Activated CD4-positive, alpha-beta memory T cell treated with anti-CD3 and anti-CD28 coated beads for 36 hours (primary cell): Measurements from ENCODE around the gene ATP11A. TPM values are rescaled to one million over a fixed set of nuclear protein-coding genes. Genes with fewer than 3 reads are reported as not detected.
"Not testable (repeated sequence)": the region's sequence is repeated elsewhere in the genome, so short reads cannot be mapped to it uniquely, and the experiment has no call there.

Source experiments
- CTCF ChIA-PET: fragments of 350-600 bp; sonication (Branson Sonifier 250); formaldehyde crosslinking; loops from one replicate; lab custom pipeline; 2021; ENCODE audit warnings: antibody characterized with exemption, inconsistent platforms; lab: Charles Lee
- POLR2A ChIA-PET: fragments of 350-600 bp; sonication (Branson Sonifier 250); formaldehyde crosslinking; loops from one replicate; lab custom pipeline; 2021; ENCODE audit warnings: antibody characterized with exemption; lab: Charles Lee
- DNase-seq: peaks from one replicate; pipeline ENCODE4 v3.0.0-alpha.2; 2020
- H3K27ac Mint-ChIP-seq: one replicate; pipeline ENCODE4 v1.8.0; 2021; ENCODE audit warnings: mixed read lengths
- H3K27me3 Mint-ChIP-seq: one replicate; pipeline ENCODE4 v1.8.0; 2021; ENCODE audit warnings: mixed read lengths
- H3K36me3 Mint-ChIP-seq: one replicate; pipeline ENCODE4 v1.8.0; 2021; ENCODE audit warnings: mixed read lengths
- H3K4me1 Mint-ChIP-seq: one replicate; pipeline ENCODE4 v1.8.0; 2021; ENCODE audit warnings: low read depth, mixed read lengths
- H3K4me3 Mint-ChIP-seq: one replicate; pipeline ENCODE4 v1.8.0; 2021; ENCODE audit warnings: mild to moderate bottlenecking, mixed read lengths
- H3K9me3 Mint-ChIP-seq: one replicate; pipeline ENCODE4 v1.8.0; 2021; ENCODE audit warnings: mixed read lengths
- intact Hi-C: fragments of 100-400 bp; cut with micrococcal nuclease; formaldehyde crosslinking; loops from one replicate; pipeline ENCODE4 v1.15.1; 2023
- total RNA-seq, 2 experiments: library from RNA; stranded (reverse); gene quantifications; one replicate each; pipeline ENCODE4 v1.2.3, GENCODE V29; 2021

Gene ATP11A
- total RNA-seq, 2 experiments from 2014 or later: 36.6 to 38.7 TPM

- Mint-ChIP-seq H3K36me3 (peaks cover 16% of the 10 kb centered on the region), H3K27me3 (no peaks in the 10 kb centered on the region), H3K4me1 (peaks cover 5% of the 10 kb centered on the region), H3K4me3 (no peak overlapping the region), H3K9me3 (no peaks in the 10 kb centered on the region), H3K27ac (peak overlapping the region; percentile 21)
- POLR2A ChIA-PET: no interaction called here
- intact Hi-C loops: no loop called here
- DNase-seq: no peak
- CTCF ChIA-PET: no interaction called here
Measured at GRCh38 chr13:112852392-112852791, 162.6 kb downstream of the ATP11A start.

- intact Hi-C loops: no loop called here
- no peak for DNase-seq
- Mint-ChIP-seq H3K9me3 (no peaks in the 10 kb centered on the region), H3K4me1 (peaks cover 5% of the 10 kb centered on the region), H3K27me3 (no peaks in the 10 kb centered on the region), H3K27ac (no peak overlapping the region), H3K36me3 (peaks cover 16% of the 10 kb centered on the region), H3K4me3 (no peak overlapping the region)
- ChIA-PET CTCF (no interaction called here), POLR2A (no interaction called here)
Measured at GRCh38 chr13:112852808-112853207, 163.0 kb downstream of the ATP11A start.

- intact Hi-C loops: no loop called here
- H3K9me3 Mint-ChIP-seq: no peaks in the 10 kb centered on the region
- ChIA-PET CTCF (no interaction called here), POLR2A (no interaction called here)
- H3K27ac Mint-ChIP-seq: no peak overlapping the region
- no peaks in the 10 kb centered on the region for H3K27me3 Mint-ChIP-seq
- no peaks in the 10 kb centered on the region for H3K4me1 Mint-ChIP-seq
- DNase-seq: no peak
- H3K36me3 Mint-ChIP-seq: peaks cover 24% of the 10 kb centered on the region
- H3K4me3 Mint-ChIP-seq: no peak overlapping the region
Measured at GRCh38 chr13:112854321-112854720, 164.5 kb downstream of the ATP11A start.

GRCh38 chr13:112855859-112856258 is 166.0 kb downstream of the ATP11A start:
- CTCF ChIA-PET: no interaction called here
- POLR2A ChIA-PET: no interaction called here
- DNase-seq: no peak
- no peak overlapping the region for H3K4me3 Mint-ChIP-seq
- no peaks in the 10 kb centered on the region for H3K9me3 Mint-ChIP-seq
- peaks cover 28% of the 10 kb centered on the region for H3K36me3 Mint-ChIP-seq
- intact Hi-C loops: no loop called here
- no peaks in the 10 kb centered on the region for H3K27me3 Mint-ChIP-seq
- no peaks in the 10 kb centered on the region for H3K4me1 Mint-ChIP-seq
- H3K27ac Mint-ChIP-seq: no peak overlapping the region

- POLR2A ChIA-PET: no interaction called here
Measured at GRCh38 chr13:112857914-112858490, 168.2 kb downstream of the ATP11A start.

GRCh38 chr13:112859128-112859816 is 169.4 kb downstream of the ATP11A start:
- Mint-ChIP-seq H3K36me3 (peaks cover 23% of the 10 kb centered on the region), H3K27me3 (no peaks in the 10 kb centered on the region), H3K4me3 (no peak overlapping the region), H3K27ac (no peak overlapping the region), H3K4me1 (no peaks in the 10 kb centered on the region), H3K9me3 (no peaks in the 10 kb centered on the region)
- ChIA-PET POLR2A (no interaction called here), CTCF (no interaction called here)
- no peak for DNase-seq
- intact Hi-C loops: no loop called here

More at GRCh38 chr13:112857914-112858490, 168.2 kb downstream of the ATP11A start:
- H3K4me1 Mint-ChIP-seq: no peaks in the 10 kb centered on the region
- CTCF ChIA-PET: no interaction called here
- no peaks in the 10 kb centered on the region for H3K27me3 Mint-ChIP-seq
- H3K4me3 Mint-ChIP-seq: no peak overlapping the region
- intact Hi-C loops: no loop called here
- H3K27ac Mint-ChIP-seq: no peak overlapping the region
- DNase-seq: no peak
- H3K9me3 Mint-ChIP-seq: no peaks in the 10 kb centered on the region
- H3K36me3 Mint-ChIP-seq: peaks cover 23% of the 10 kb centered on the region

GRCh38 chr13:112859817-112860190 is 170.0 kb downstream of the ATP11A start:
- no peaks in the 10 kb centered on the region for H3K4me1 Mint-ChIP-seq
- no peak overlapping the region for H3K4me3 Mint-ChIP-seq
- intact Hi-C loops: no loop called here
- peaks cover 23% of the 10 kb centered on the region for H3K36me3 Mint-ChIP-seq
- no peaks in the 10 kb centered on the region for H3K27me3 Mint-ChIP-seq
- H3K9me3 Mint-ChIP-seq: no peaks in the 10 kb centered on the region
- ChIA-PET CTCF (no interaction called here), POLR2A (no interaction called here)
- H3K27ac Mint-ChIP-seq: no peak overlapping the region
- no peak for DNase-seq

GRCh38 chr13:112861876-112862615 is 172.2 kb downstream of the ATP11A start:
- no peak for DNase-seq
- no peaks in the 10 kb centered on the region for H3K4me1 Mint-ChIP-seq
- peaks cover 29% of the 10 kb centered on the region for H3K36me3 Mint-ChIP-seq
- no peak overlapping the region for H3K27ac Mint-ChIP-seq
- no peaks in the 10 kb centered on the region for H3K9me3 Mint-ChIP-seq
- H3K4me3 Mint-ChIP-seq: no peak overlapping the region
- CTCF ChIA-PET: no interaction called here
- POLR2A ChIA-PET: no interaction called here
- H3K27me3 Mint-ChIP-seq: no peaks in the 10 kb centered on the region
- intact Hi-C loops: no loop called here

- intact Hi-C loops, H3K4me1 Mint-ChIP-seq, POLR2A ChIA-PET, H3K9me3 Mint-ChIP-seq, CTCF ChIA-PET, DNase-seq, H3K27ac Mint-ChIP-seq, H3K4me3 Mint-ChIP-seq, H3K27me3 Mint-ChIP-seq: not testable (repeated sequence)
- H3K36me3 Mint-ChIP-seq: peaks cover 31% of the 10 kb centered on the region
Measured at GRCh38 chr13:112863356-112863755, 173.5 kb downstream of the ATP11A start.

- H3K4me1 Mint-ChIP-seq, POLR2A ChIA-PET, H3K27me3 Mint-ChIP-seq, DNase-seq, H3K27ac Mint-ChIP-seq, H3K4me3 Mint-ChIP-seq, H3K9me3 Mint-ChIP-seq, CTCF ChIA-PET, intact Hi-C loops: not testable (repeated sequence)
- H3K36me3 Mint-ChIP-seq: peaks cover 24% of the 10 kb centered on the region
Measured at GRCh38 chr13:112865478-112865877, 175.6 kb downstream of the ATP11A start.

- Mint-ChIP-seq H3K4me1 (peaks cover 3% of the 10 kb centered on the region), H3K4me3 (no peak overlapping the region), H3K27me3 (no peaks in the 10 kb centered on the region), H3K36me3 (peaks cover 23% of the 10 kb centered on the region), H3K27ac (no peak overlapping the region), H3K9me3 (no peaks in the 10 kb centered on the region)
- POLR2A ChIA-PET: no interaction called here
- CTCF ChIA-PET: no interaction called here
- intact Hi-C loops: no loop called here
- DNase-seq: no peak
Measured at GRCh38 chr13:112867301-112867711, 177.5 kb downstream of the ATP11A start.

GRCh38 chr13:112868308-112868707 is 178.5 kb downstream of the ATP11A start:
- Mint-ChIP-seq H3K4me3 (no peak overlapping the region), H3K4me1 (peaks cover 13% of the 10 kb centered on the region), H3K9me3 (peaks cover 2% of the 10 kb centered on the region), H3K36me3 (peaks cover 22% of the 10 kb centered on the region), H3K27me3 (no peaks in the 10 kb centered on the region), H3K27ac (no peak overlapping the region)
- ChIA-PET CTCF (interaction anchor here (1.4 kb wide), 1 partner anchor 228 kb away, joined by 5 read pairs; no protein-coding TSS in a partner anchor), POLR2A (no interaction called here)
- intact Hi-C loops: no loop called here
- no peak for DNase-seq
